H7 (cell line): Measurements from ENCODE around the gene C4orf50. TPM values are rescaled to one million over a fixed set of nuclear protein-coding genes. Genes with fewer than 3 reads are reported as not detected.
"Not testable (repeated sequence)": the region's sequence is repeated elsewhere in the genome, so short reads cannot be mapped to it uniquely, and the experiment has no call there.

ENCODE experiments used
- DNase-seq: peaks from one replicate; pipeline ENCODE4 v3.0.0; 2012
- H3K27me3 ChIP-seq: 2 replicates; pipeline ENCODE4 v1.6.0; 2011; ENCODE audit warnings: mild to moderate bottlenecking, low read length; ENCODE audit not compliant: control insufficient read depth, insufficient read depth
- H3K36me3 ChIP-seq: replicated peaks from 2 replicates; pipeline ENCODE4 v1.5.1; 2011; ENCODE audit warnings: low read length; ENCODE audit not compliant: control insufficient read depth, insufficient read depth
- H3K4me3 ChIP-seq: 2 replicates; pipeline ENCODE4 v1.5.1; 2011; ENCODE audit warnings: low read depth, mild to moderate bottlenecking, control low read depth, low read length, moderate library complexity; ENCODE audit not compliant: insufficient read depth
- total RNA-seq: library from RNA; depleted of rRNA; stranded (reverse); fragments of >200 nt; shearing (Covaris generic); gene quantifications from 2 replicates; pipeline ENCODE4 v1.2.3, GENCODE V29; 2014; rRNA removed

Gene C4orf50
- total RNA-seq, 1 experiment from 2014 or later: 0.10 TPM

DNA sequence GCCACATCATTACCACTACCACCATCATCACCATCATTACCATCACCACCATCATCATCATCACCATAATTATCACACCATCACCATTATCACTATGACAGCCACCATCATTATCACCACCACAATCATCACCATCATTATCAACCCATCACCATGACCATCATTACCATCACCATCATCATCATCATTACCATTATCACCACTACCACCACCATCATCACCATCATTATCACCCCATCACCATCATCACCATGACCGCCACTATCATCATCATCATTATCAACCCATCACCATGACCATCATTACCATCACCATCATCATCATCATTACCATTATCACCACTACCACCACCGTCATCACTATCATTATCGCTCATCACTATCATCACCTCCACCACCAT is 161.9 kb downstream of the C4orf50 start:
- H3K4me3 ChIP-seq, DNase-seq, H3K27me3 ChIP-seq: not testable (repeated sequence)
- H3K36me3 ChIP-seq: peaks cover 27% of the 10 kb centered on the region

DNA sequence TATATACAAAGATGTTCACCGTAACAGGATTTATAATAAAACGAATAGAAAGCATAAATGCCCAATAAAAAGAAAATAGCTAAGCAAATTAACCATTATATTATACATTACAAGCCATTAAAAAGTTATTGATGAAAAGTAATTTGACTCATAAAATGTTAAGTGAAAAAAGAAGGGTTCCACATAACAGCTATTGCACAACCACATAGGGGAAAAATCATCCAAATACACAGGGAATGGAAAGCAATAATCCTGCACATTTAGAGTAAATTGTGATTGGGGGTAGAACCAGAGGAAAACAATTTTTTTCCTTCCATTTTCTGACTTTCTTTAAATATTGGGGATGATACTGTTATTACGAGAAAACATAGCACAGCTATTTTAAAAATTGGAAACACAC is 163.3 kb downstream of the C4orf50 start:
- H3K4me3 ChIP-seq: no peak overlapping the region
- H3K36me3 ChIP-seq: peaks cover 28% of the 10 kb centered on the region
- H3K27me3 ChIP-seq: no peaks in the 10 kb centered on the region
- no peak for DNase-seq

DNA sequence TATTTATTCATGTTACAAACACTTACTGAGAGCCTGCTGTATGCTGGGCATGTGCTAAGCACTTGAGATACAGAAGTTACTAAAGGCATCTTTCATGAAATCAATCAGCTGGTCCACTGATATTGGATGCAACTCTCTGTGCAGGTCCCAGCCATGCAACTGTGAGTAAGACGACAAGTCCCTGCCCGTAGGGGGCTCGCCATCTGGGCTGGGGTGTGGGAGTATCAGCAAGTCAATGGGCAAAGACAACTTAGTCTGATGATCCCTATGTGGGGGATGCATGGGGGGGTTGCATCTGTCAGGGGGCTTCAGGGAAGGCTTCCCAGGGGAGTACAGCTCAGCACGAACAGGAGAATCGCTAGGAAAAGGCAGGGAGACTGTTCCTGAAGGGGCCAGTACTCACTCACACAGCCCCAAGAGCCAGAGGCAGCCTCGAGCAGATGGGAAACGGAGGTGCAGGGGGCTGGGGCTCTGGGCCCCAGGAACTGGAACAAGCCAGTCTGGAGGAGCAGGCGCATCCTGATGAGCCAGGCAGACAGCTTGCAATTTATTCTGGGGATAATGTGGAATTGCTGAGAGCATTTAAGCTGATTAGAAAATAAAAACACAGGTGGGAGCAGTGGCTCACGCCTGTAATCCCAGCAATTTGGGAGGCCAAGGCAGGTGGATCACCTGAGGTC is 165.6 kb downstream of the C4orf50 start:
- Histone ChIP-seq H3K4me3 (no peak overlapping the region), H3K36me3 (peaks cover 41% of the 10 kb centered on the region), H3K27me3 (no peaks in the 10 kb centered on the region)
- no peak for DNase-seq

DNA sequence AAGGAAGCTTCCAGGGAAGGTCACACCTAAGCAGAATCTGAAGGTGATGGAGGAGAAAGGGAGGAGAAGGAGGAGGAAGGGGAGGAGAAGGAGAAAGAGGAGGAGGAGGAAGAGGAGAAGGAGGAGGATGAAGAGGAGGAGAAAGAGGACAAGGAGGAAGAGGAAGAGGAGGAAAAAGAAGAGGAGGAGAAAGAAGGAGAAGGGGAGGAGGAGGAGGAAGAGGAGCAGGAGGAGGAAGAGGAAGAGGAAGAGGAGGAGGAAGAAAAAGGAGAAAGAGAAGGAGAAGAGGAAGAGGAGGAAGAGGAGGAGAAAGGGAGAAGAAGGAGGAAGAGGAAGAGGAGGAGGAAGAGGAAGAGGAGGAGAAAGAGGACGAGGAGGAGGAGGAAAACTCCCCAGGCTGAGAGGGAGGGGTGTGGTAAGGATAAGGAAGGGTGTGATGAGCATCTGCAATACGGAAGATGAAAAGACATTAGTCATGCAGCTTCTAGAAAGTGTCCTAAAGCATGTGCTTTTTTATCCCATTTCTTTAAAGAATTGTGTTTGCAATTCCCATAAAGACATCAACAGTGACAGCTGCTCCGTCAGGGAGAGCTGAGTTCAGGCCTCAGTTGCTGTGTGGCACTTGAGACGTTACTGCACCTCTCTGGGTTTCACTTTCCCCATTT is 166.5 kb downstream of the C4orf50 start:
- DNase-seq: no peak
- Histone ChIP-seq H3K36me3 (peaks cover 47% of the 10 kb centered on the region), H3K27me3 (no peaks in the 10 kb centered on the region), H3K4me3 (no peak overlapping the region)

Other genes starting within 250 kb of the C4orf50 start
- gene CRMP1, start 125.3 kb downstream of the C4orf50 start, total RNA-seq: 101 and 106 TPM in 2 replicates
- 8.2 and 10.3 TPM in 2 replicates for gene JAKMIP1, start 182.1 kb upstream of the C4orf50 start, total RNA-seq